EH (cell line): ENCODE data around the gene EIF1.
"Not testable (repeated sequence)": the region's sequence is repeated elsewhere in the genome, so short reads cannot be mapped to it uniquely, and the experiment has no call there.

Experiments used
- DNase-seq: peaks from one replicate; pipeline ENCODE4 v3.0.0-alpha.2; 2015; ENCODE audit warnings: low read depth

EIF1 gene

GRCh38 chr17:41700843-41701242 is 12.2 kb downstream of the EIF1 start:
- not testable (repeated sequence) for DNase-seq

- no peak for DNase-seq
Measured at GRCh38 chr17:41702712-41703111, 14.0 kb downstream of the EIF1 start.

GRCh38 chr17:41705271-41705991 is 16.7 kb downstream of the EIF1 start:
- peak; percentile 22 for DNase-seq

GRCh38 chr17:41707803-41708669 is 19.4 kb downstream of the EIF1 start:
- no peak for DNase-seq

- peak; percentile 77 for DNase-seq
Measured at GRCh38 chr17:41710472-41711090, 21.9 kb downstream of the EIF1 start.

GRCh38 chr17:41711669-41712400 is 23.1 kb downstream of the EIF1 start, which contains the start of gene GAST:
Gene GAST, plus strand, starts transcription at chr17:41712331. Its CDS starts 3,106 bp downstream, at chr17:41715437.
- no peak for DNase-seq

GRCh38 chr17:41717408-41718286 is 29.0 kb downstream of the EIF1 start:
- DNase-seq = peak; percentile 62

GRCh38 chr17:41718287-41718645 is 29.6 kb downstream of the EIF1 start:
- DNase-seq = no peak

GRCh38 chr17:41722231-41722630 is 33.5 kb downstream of the EIF1 start:
- DNase-seq = no peak

- no peak for DNase-seq
Measured at GRCh38 chr17:41723801-41724475, 35.3 kb downstream of the EIF1 start.

- DNase-seq = no peak
Measured at GRCh38 chr17:41724476-41725050, 35.9 kb downstream of the EIF1 start.

- DNase-seq = no peak
Measured at GRCh38 chr17:41725134-41725533, 36.4 kb downstream of the EIF1 start.

GRCh38 chr17:41728056-41728455 is 39.4 kb downstream of the EIF1 start:
- no peak for DNase-seq

- DNase-seq = no peak
Measured at GRCh38 chr17:41730479-41730878, 41.8 kb downstream of the EIF1 start.

GRCh38 chr17:41731836-41732235 is 43.2 kb downstream of the EIF1 start:
- no peak for DNase-seq

- DNase-seq = no peak
Measured at GRCh38 chr17:41733348-41734138, 44.9 kb downstream of the EIF1 start.

- DNase-seq = peak; percentile 41
Measured at GRCh38 chr17:41734139-41734948, 45.7 kb downstream of the EIF1 start, which contains the start of gene HAP1. Gene HAP1, minus strand, starts transcription at chr17:41734643. Its CDS starts 9 bp downstream, at chr17:41734634.

GRCh38 chr17:41734949-41735313 is 46.2 kb downstream of the EIF1 start:
- DNase-seq = no peak
